Ishikawa (cell line): Measurements from ENCODE around the gene OR52N5.

ENCODE experiments used
- CEBPB ChIP-seq: IDR thresholded peaks from 2 replicates; pipeline ENCODE4 v1.6.1; 2012
- EP300 ChIP-seq: IDR thresholded peaks from 2 replicates; pipeline ENCODE4 v1.6.1; 2012; ENCODE audit warnings: borderline replicate concordance
- FOXM1 ChIP-seq: IDR thresholded peaks from 2 replicates; pipeline ENCODE4 v1.6.1; 2012; ENCODE audit warnings: low read depth, borderline replicate concordance
- NFIC ChIP-seq: IDR thresholded peaks from 2 replicates; pipeline ENCODE4 v1.6.1; 2012
- RAD21 ChIP-seq: IDR thresholded peaks from 2 replicates; pipeline ENCODE4 v1.6.1; 2012; ENCODE audit warnings: low read depth
- TAF1 ChIP-seq: IDR thresholded peaks from 2 replicates; pipeline ENCODE4 v1.6.1; 2012; ENCODE audit warnings: low read depth, mild to moderate bottlenecking
- TEAD4 ChIP-seq: IDR thresholded peaks from 2 replicates; pipeline ENCODE4 v1.6.1; 2012
- YY1 ChIP-seq: IDR thresholded peaks from 2 replicates; pipeline ENCODE4 v1.6.1; 2012; ENCODE audit warnings: low read depth
- ZBTB7A ChIP-seq: IDR thresholded peaks from 2 replicates; pipeline ENCODE4 v1.6.1; 2012; ENCODE audit warnings: low read depth
- TF ChIP-seq, protein P1 (sequence below): IDR thresholded peaks from 2 replicates; pipeline ENCODE4 v1.6.1; 2012
- TF ChIP-seq, protein P2 (sequence below): IDR thresholded peaks from 2 replicates; pipeline ENCODE4 v1.6.1; 2012; ENCODE audit warnings: low read depth, mild to moderate bottlenecking

DNA sequence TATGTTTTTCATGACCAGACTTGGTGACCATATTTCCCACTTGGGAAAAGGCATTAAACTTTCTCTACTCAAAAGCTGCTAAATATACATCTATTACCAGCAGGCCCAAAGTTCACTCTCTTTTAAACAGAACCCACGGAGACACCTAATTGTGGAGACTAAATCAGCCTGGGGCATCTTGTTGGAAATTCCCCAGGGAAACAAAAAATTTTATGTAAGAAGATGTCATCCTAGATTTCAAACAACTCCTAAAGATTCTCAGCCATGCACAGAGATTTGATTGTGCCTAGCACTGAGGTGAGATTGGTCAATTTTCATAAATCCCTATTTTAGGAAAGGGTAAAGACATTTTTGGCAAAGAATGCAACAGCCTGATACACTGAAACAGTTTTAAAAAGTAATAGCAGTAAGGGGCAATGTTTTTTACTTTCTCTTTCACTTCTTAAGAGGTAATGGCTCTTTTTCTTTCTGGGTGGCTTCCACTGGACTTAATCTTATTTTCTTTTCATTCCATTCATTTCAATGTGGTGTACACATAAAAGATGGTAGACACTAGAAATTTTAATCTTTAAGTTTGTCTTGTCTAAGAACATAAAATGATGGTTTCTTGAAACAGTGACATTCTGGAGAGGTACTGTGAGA lies 35.2 kb upstream of the OR52N5 start:
- TF ChIP-seq RAD21 = no peak
- no peak for TF ChIP-seq TAF1
- TF ChIP-seq, protein P1, sequence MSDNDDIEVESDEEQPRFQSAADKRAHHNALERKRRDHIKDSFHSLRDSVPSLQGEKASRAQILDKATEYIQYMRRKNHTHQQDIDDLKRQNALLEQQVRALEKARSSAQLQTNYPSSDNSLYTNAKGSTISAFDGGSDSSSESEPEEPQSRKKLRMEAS = no peak
- no peak for TF ChIP-seq YY1
- TF ChIP-seq, protein P2, sequence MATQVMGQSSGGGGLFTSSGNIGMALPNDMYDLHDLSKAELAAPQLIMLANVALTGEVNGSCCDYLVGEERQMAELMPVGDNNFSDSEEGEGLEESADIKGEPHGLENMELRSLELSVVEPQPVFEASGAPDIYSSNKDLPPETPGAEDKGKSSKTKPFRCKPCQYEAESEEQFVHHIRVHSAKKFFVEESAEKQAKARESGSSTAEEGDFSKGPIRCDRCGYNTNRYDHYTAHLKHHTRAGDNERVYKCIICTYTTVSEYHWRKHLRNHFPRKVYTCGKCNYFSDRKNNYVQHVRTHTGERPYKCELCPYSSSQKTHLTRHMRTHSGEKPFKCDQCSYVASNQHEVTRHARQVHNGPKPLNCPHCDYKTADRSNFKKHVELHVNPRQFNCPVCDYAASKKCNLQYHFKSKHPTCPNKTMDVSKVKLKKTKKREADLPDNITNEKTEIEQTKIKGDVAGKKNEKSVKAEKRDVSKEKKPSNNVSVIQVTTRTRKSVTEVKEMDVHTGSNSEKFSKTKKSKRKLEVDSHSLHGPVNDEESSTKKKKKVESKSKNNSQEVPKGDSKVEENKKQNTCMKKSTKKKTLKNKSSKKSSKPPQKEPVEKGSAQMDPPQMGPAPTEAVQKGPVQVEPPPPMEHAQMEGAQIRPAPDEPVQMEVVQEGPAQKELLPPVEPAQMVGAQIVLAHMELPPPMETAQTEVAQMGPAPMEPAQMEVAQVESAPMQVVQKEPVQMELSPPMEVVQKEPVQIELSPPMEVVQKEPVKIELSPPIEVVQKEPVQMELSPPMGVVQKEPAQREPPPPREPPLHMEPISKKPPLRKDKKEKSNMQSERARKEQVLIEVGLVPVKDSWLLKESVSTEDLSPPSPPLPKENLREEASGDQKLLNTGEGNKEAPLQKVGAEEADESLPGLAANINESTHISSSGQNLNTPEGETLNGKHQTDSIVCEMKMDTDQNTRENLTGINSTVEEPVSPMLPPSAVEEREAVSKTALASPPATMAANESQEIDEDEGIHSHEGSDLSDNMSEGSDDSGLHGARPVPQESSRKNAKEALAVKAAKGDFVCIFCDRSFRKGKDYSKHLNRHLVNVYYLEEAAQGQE = no peak
- TF ChIP-seq ZBTB7A = no peak
- TF ChIP-seq EP300 = no peak
- no peak for TF ChIP-seq FOXM1
- no peak for TF ChIP-seq CEBPB
- no peak for TF ChIP-seq TEAD4
- no peak for TF ChIP-seq NFIC
